D721Med (cell line): ENCODE data around the gene CCDC192.

Experiments used
- DNase-seq: peaks from one replicate; pipeline ENCODE4 v3.0.0; 2011; ENCODE audit warnings: low spot score; ENCODE audit not compliant: insufficient read length
- FAIRE-seq: peaks from 2 replicates; lab custom pipeline; 2011; peaks lifted over from hg19 to GRCh38; lab: Jason Lieb, UNC
- TF ChIP-seq, protein P1 (sequence below): IDR thresholded peaks from 2 replicates; pipeline ENCODE4 v1.5.1; 2012; ENCODE audit warnings: mild to moderate bottlenecking, control low read depth; ENCODE audit not compliant: insufficient read depth; ENCODE audit errors: missing control alignments

CCDC192 gene

DNA sequence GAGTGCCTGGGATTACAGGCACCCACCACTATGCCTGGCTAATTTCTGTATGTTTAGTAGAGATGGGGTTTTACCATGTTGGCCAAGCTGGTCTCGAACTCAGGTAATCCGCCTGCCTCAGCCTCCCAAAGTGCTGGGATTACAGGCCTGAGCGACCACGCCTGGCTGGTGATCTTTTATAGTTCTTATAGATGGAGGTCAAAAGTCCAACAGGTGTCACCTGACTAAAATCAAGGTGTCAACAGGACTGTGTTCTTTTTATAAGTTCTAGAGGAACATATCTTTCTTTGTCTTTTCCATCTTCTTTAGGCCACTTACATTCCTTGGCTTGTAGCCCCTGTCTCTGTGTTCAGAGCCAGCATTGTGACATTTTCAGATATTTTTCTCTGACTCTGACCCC is 224.9 kb downstream of the CCDC192 start:
- FAIRE-seq (no peak), DNase-seq (no peak)
- TF ChIP-seq, protein P1, sequence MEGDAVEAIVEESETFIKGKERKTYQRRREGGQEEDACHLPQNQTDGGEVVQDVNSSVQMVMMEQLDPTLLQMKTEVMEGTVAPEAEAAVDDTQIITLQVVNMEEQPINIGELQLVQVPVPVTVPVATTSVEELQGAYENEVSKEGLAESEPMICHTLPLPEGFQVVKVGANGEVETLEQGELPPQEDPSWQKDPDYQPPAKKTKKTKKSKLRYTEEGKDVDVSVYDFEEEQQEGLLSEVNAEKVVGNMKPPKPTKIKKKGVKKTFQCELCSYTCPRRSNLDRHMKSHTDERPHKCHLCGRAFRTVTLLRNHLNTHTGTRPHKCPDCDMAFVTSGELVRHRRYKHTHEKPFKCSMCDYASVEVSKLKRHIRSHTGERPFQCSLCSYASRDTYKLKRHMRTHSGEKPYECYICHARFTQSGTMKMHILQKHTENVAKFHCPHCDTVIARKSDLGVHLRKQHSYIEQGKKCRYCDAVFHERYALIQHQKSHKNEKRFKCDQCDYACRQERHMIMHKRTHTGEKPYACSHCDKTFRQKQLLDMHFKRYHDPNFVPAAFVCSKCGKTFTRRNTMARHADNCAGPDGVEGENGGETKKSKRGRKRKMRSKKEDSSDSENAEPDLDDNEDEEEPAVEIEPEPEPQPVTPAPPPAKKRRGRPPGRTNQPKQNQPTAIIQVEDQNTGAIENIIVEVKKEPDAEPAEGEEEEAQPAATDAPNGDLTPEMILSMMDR: no peak

DNA sequence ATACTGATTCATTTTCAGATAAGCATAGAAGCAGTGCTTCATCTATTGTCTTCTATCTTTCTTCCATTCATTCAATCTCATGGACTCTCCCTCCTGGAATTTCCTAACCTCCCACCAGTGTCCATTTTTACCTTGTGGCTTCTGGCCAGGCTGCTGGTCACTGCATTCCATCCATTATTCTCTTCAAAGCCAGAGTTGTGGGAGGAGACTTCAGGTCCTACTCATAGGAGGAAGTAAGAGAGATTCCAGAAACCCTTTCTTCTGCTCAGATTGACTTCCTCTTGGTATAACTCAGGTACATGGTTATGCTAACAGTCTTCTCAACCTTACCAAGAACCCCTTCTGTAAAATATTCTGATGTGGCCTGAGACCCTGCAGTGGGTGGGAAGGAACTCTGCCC is 227.1 kb downstream of the CCDC192 start:
- TF ChIP-seq, protein P1: no peak
- FAIRE-seq (no peak), DNase-seq (no peak)

DNA sequence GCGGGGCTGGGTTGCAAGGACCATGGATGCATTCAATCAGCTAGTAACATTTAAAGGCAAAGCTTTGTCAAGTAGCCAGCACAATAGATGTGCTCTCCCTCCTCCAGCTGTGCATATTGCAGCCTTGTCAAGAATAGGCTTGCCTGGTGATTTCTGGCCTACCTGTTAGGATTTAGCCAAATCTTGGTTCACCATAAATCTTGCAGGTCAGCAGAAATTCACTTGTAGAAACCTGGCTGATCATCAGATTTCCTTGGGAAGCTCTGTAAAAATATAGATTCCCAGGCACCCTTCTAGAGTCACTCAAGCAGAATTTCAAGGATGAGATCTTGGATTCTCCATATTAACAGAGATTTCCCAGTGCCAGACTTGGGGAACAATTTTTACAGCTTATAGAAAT is 228.2 kb downstream of the CCDC192 start:
- DNase-seq: no peak
- no peak for FAIRE-seq
- TF ChIP-seq, protein P1: no peak

DNA sequence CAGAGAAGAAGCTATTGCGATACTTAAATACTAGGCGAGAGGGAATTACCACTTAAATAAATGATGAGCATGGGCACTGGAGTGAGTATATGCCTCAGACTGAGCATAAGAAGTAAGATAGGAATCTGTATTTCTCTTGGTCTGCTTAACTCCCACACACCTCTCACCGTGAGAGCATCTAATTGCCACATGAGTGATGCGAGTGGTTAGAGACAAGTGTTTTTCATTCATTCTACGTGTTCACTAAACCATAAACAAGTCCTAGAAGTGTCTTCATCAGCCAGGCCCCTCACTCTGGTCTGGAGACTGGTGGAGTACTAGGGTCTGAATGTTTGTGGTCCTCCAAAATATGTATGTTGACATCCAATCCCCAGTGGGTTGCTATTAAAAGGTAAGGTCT is 230.2 kb downstream of the CCDC192 start:
- FAIRE-seq (no peak), DNase-seq (no peak)
- TF ChIP-seq, protein P1: no peak

DNA sequence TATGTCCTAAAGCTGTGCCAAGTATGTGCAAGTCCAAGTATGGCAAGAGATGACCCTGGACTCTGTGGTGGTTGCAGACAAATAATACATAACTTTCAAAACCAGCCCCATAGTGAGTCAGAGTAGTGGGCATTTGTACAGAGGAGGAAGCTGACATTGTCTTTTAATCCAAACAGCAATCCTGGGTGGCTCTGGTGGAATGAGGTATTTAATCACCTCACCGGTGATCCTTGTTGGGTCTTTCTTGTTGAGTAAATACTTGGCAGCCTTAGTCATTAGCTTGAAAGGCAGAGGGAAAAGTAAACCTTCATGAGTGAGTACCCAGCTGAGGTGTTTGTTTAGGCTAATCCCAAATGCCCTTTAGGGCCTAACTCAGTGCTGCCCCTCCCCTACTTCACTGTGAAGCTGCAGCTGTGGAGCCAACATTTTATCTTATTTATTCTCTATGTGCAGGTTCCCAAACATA is 231.6 kb downstream of the CCDC192 start:
- TF ChIP-seq, protein P1: peak; percentile 3
- DNase-seq (no peak), FAIRE-seq (no peak)

DNA sequence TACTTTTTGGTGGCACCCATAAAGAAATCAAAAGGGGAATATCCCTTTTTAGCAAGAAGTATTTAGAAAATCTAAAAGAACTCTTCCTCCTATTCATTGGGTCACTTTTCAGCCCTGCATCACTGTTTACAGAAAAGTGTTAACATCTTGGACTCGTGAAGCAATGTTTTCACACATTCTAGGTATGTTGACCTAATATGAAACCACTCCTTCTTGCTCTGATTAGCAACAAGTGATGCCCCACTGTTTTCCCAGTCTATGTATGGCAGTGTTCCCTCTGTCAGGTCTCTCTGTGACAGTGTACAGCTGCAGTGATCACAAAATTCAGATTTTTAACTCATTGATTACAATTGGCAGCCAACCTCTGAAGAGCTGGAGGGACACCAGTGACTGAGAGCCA is 232.2 kb downstream of the CCDC192 start:
- DNase-seq (no peak), FAIRE-seq (no peak)

DNA sequence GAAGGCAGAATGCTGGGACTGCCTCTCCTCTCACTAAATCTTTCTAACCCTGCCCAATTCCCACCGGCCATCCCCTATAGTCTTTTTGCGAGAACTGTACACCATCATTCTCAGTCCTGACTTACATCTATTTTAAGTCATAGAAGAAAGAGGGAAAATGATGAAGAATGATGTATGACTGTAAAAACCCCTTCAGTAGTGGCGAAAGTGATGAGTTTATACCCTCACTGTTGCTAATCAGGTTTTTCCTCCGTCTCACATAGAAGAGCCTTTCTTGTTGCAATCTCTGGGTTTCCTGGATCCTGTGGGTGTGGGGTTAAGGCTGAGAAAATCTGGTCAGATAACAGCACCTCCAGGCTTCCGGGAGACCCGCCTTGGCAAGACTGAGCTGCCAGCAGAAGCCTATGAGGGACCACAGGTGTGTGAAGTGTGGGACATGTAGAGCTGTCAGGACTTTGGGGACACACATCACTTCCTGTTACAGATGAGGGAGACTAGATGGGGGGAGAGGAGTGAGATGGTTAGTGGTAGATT is 233.3 kb downstream of the CCDC192 start:
- TF ChIP-seq, protein P1: no peak
- DNase-seq (no peak), FAIRE-seq (no peak)

More for the DNA sequence above, 232.2 kb downstream of the CCDC192 start:
- TF ChIP-seq, protein P1: no peak
